Left lobe of liver (tissue), 2 donors: ENCODE data around the gene TAF1B. TPM values are rescaled to one million over a fixed set of nuclear protein-coding genes. Genes with fewer than 3 reads are reported as not detected.

Experiments used
- ATAC-seq: fragments of 200-7000 bp; cut with Tn5 transposase; one replicate; pipeline ENCODE4 v1.9.1; 2020; ENCODE audit warnings: mild to moderate bottlenecking, moderate library complexity
- DNase-seq: peaks from one replicate; pipeline ENCODE4 v3.0.0-alpha.2; 2020; ENCODE audit warnings: low spot score
- total RNA-seq: library from RNA; stranded (reverse); gene quantifications from one replicate; pipeline ENCODE4 v1.2.1, GENCODE V29; 2021
- donor health status: DM: no; HTN: no; CAD: no; lungs with moderate emphysema.
- donor health status: DM: no; HTN: yes; CAD: no.

Gene TAF1B
- total RNA-seq, 1 donor from 2014 or later, result 5.7 TPM

DNA sequence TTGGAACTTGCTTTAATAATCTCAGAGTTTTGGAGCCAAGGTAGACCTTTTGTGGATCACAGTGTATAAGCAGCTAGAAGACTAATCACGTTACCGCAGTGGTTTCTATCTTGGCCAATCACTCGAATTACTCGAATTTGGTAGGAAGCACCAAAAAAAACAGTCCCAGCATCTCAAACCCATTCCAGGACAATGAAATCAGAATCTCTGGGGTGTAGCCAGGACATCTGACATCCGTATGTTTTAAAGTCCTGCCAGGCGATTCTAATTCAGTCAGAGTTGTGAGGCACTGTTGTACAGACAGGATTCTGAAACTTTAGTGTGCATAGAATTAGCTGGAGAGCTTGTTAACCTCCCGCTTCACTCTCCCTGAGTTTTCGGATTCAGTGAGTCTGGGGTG lies 139.0 kb downstream of the TAF1B start:
- DNase-seq, result no peak
- no peak for ATAC-seq

DNA sequence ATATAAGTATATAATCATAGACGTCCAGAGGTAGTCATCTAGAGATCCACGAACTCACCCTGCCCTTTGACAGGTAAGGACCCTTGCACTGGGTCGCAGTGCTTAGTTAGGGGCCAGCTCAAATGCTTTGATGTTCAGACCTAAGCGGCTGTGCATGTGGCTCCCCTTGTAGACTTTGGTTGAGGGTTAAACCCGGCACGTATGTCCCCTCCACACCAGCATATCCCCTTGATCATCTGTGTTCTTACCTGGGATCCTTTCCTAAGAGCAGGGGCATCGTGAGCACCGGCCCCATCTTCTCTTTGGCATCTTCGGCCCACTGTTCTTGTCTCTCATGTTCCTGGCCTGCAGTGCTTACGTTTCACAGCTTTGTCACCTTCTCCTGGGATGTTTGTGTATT lies 139.6 kb downstream of the TAF1B start:
- ATAC-seq, result no peak
- DNase-seq, result no peak

DNA sequence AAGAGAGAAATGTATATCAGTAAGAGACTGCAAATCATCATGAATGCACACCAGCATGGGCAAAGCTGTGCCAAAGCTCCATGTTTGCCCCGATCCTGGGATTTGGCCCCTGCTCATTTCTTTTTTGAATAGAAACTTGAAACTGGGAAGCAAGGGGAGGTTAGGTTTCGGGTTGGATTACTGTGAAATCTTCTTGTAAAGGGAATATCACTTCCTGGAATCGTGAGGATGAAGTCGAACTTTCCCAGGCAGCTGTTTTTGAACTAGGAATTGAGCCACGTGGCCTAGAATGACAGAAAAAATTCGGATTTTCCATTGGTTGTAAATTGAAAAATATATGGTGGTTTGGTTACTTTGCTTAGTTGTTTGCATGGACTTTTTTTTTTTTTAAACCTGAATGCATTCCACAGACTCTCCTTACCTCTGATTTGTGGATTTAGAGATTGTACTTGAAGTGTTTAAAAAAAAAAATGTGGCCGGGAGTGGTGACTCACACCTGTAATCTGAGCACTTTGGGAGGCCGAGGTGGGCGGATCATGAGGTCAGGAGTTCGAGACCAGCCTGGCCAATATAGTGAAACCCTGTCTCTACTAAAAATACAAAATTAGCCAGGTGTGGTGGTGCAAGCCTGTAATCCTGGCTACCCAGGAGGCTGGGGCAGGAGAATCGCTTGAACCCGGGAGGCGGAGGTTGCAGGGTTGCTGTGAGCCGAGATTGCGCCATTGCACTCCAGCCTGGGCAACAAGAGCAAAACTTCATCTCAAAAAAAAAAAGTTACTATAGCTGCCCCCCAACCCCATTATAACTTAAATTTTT lies 140.3 kb downstream of the TAF1B start:
- no peak for DNase-seq
- ATAC-seq, result peak; percentile 27

Other genes starting within 250 kb of the TAF1B start
- gene YWHAQ, start 212.5 kb upstream of the TAF1B start, total RNA-seq, result 82.3 TPM
- gene GRHL1, start 108.2 kb downstream of the TAF1B start, total RNA-seq, result 4.7 TPM
- gene KLF11, start 200.1 kb downstream of the TAF1B start, total RNA-seq, result 12.2 TPM
- gene CYS1, start 236.9 kb downstream of the TAF1B start, total RNA-seq, result 0.65 TPM